NB4 (cell line): ENCODE results near the gene MAGI1.

Source experiments
- DNase-seq: peaks from one replicate; pipeline ENCODE4 v3.0.0; 2010; ENCODE audit warnings: low read depth
- H3K4me3 ChIP-seq: one replicate; pipeline ENCODE4 v1.5.1; 2011; ENCODE audit warnings: mild to moderate bottlenecking, low read depth, low read length, moderate library complexity
- MYC ChIP-seq: IDR thresholded peaks from 2 replicates; pipeline ENCODE4 v1.6.1; 2011; ENCODE audit warnings: low read depth, low read length
- POLR2A ChIP-seq: IDR thresholded peaks from 2 replicates; pipeline ENCODE4 v1.6.1; 2011; ENCODE audit warnings: mild to moderate bottlenecking; ENCODE audit not compliant: insufficient read length; ENCODE audit errors: extremely low read depth
- TF ChIP-seq, protein P1 (sequence below): IDR thresholded peaks from one replicate; pipeline ENCODE4 v1.5.1; 2012; ENCODE audit warnings: low read depth, low read length
- TF ChIP-seq, protein P2 (sequence below): IDR thresholded peaks from 2 replicates; pipeline ENCODE4 v1.6.1; 2011; ENCODE audit warnings: low read depth, low read length

MAGI1 gene

DNA sequence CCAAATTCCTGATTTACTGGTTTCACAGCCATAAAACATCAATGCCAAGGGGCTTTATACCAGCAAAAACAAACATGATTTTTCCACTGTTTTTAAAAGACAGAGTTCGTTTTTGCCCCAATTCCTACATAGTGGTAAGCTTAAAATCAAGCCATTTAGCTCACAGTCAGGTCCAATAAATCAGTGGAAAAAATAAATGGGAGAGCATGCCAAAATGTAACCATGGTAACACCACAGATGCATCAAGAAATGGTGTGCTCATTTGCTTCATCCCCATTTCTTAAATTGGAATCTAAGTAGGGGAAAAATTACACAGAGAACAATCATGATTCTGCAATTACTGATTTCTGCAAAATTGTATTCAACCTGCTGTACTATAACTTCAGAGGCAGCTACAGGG, 418.8 kb downstream of the MAGI1 start:
- DNase-seq: no peak
- TF ChIP-seq, protein P1, sequence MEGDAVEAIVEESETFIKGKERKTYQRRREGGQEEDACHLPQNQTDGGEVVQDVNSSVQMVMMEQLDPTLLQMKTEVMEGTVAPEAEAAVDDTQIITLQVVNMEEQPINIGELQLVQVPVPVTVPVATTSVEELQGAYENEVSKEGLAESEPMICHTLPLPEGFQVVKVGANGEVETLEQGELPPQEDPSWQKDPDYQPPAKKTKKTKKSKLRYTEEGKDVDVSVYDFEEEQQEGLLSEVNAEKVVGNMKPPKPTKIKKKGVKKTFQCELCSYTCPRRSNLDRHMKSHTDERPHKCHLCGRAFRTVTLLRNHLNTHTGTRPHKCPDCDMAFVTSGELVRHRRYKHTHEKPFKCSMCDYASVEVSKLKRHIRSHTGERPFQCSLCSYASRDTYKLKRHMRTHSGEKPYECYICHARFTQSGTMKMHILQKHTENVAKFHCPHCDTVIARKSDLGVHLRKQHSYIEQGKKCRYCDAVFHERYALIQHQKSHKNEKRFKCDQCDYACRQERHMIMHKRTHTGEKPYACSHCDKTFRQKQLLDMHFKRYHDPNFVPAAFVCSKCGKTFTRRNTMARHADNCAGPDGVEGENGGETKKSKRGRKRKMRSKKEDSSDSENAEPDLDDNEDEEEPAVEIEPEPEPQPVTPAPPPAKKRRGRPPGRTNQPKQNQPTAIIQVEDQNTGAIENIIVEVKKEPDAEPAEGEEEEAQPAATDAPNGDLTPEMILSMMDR: no peak
- TF ChIP-seq, protein P2, sequence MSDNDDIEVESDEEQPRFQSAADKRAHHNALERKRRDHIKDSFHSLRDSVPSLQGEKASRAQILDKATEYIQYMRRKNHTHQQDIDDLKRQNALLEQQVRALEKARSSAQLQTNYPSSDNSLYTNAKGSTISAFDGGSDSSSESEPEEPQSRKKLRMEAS: no peak
- no peak for TF ChIP-seq POLR2A
- no peak for TF ChIP-seq MYC
- no peak overlapping the region for H3K4me3 ChIP-seq

DNA sequence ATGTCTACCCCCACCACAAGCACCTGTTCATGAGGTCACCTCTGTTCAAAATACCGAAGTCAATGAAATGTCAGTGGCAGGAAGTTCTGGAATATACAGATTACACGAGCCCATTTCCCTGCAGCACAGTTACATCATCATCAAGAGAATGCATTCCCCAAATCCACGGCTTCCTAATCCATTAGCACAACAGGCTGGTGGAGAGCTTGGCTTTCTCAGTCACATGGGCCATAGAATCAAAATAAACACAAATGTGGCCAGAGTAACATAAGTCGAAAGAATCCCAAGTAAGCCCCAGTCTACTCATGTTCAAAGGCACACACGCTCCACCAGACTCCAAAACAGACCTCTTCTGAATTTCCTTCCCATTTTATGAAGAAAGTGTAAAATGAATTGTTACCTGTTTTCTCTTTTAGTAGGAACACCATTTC, 419.3 kb downstream of the MAGI1 start:
- no peak for DNase-seq
- H3K4me3 ChIP-seq: no peak overlapping the region
- TF ChIP-seq, protein P1: no peak
- TF ChIP-seq, protein P2: no peak
- TF ChIP-seq MYC: no peak
- no peak for TF ChIP-seq POLR2A

DNA sequence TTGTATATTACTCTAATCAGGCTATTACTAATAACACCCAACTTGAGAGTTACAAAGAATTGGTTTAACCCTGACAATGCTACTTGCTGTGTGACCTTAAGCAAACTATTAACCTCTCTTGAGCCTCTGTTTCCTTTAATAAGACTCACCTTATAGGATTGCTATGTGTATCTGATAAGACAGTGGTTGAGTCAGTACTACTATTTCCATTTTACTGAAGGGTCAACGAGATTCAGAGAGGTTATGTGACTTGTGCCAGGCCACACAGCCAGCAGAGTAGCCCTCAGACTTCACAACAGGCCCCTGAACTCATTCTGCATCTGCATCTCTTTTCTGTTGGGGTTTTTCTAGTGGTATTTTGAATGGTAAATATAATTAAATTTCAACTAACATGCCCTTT, 420.1 kb downstream of the MAGI1 start:
- H3K4me3 ChIP-seq: no peak overlapping the region
- DNase-seq: no peak
- TF ChIP-seq, protein P1: no peak
- no peak for TF ChIP-seq MYC
- TF ChIP-seq, protein P2: no peak
- TF ChIP-seq POLR2A: no peak

DNA sequence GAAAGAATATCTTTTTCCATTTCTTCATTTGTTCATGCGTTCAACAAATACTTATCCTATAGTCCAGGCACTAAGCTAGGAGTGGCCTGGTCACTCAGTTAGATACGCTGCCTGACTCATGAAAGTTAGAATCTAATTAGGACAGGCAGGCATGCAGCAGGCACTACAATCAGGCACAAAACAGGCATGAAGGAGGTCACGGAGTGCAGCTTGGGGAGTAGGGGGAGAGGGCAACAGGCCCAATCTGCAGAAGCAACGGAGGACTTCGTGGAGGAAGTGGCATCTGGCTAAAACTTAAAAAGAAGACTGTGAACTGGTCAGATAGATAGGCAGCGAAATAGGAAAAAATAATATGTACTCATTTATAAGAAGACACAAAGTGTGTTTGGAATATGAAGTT, 420.9 kb downstream of the MAGI1 start:
- no peak for DNase-seq
- H3K4me3 ChIP-seq: no peak overlapping the region
- TF ChIP-seq POLR2A: no peak
- TF ChIP-seq, protein P2: no peak
- no peak for TF ChIP-seq MYC
- TF ChIP-seq, protein P1: no peak

DNA sequence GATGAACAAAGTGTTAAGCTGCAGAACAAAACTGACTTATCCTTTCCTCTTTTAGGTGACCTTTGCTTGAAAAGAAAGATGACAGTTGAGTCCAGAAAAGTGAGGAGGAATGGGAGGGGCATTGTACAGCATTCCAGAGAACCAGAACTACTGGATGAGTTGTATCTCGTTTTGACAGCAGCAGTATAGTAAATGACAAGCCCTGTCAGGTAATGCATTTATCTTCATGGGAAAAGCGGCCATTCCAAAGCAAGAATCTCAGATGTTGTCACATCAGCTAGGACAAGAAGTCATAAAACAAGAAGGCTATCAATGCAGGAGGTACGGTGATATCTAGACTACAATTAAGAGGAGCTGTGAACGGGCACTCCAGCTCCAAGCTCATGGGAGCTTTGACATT, 421.5 kb downstream of the MAGI1 start:
- no peak for TF ChIP-seq POLR2A
- TF ChIP-seq, protein P2: no peak
- TF ChIP-seq MYC: no peak
- TF ChIP-seq, protein P1: no peak
- no peak for DNase-seq
- H3K4me3 ChIP-seq: no peak overlapping the region
